K562 (cell line): ENCODE measurements around the gene PHF1. TPM values are rescaled to one million over a fixed set of nuclear protein-coding genes. Genes with fewer than 3 reads are reported as not detected.

Experiments
- CHD2 ChIP-seq: IDR thresholded peaks from 2 replicates; pipeline ENCODE4 v1.6.1; 2011; ENCODE audit warnings: low read depth, low read length
- GTF2B ChIP-seq: IDR thresholded peaks from 2 replicates; pipeline ENCODE4 v1.6.1; 2011; ENCODE audit not compliant: insufficient read length; ENCODE audit errors: extremely low read depth
- KLF13 ChIP-seq: fragments of 450-650 bp; IDR thresholded peaks from 2 replicates; pipeline ENCODE4 v1.6.1; 2016; ENCODE audit warnings: missing genetic modification characterization, low read depth, mild to moderate bottlenecking, missing compliant biosample characterization, moderate library complexity, borderline replicate concordance
- NCOA1 ChIP-seq: fragments of 450-650 bp; IDR thresholded peaks from 2 replicates; pipeline ENCODE4 v1.6.1; 2016; ENCODE audit warnings: low read depth
- PCBP2 ChIP-seq: fragments of 200-400 bp; formaldehyde crosslinking; IDR thresholded peaks from 2 replicates; pipeline ENCODE4 v1.6.1; 2018; ENCODE audit warnings: low read length, low read depth, mild to moderate bottlenecking, moderate library complexity; ENCODE audit not compliant: poor library complexity, severe bottlenecking
- TAL1 ChIP-seq: fragments of 450-650 bp; IDR thresholded peaks from 2 replicates; pipeline ENCODE4 v1.6.1; 2016; ENCODE audit warnings: mild to moderate bottlenecking
- ZBTB40 ChIP-seq, 2 experiments: fragments of 450-650 bp in 1 of 2; sonication (generic) in 1 of 2; formaldehyde crosslinking in 1 of 2; IDR thresholded peaks; 2 replicates each; pipeline versions ENCODE4 v1.7.1 to v1.9.0; 2016 to 2022; ENCODE audit warnings: inconsistent platforms in 1 of 2, mild to moderate bottlenecking in 1 of 2, missing genetic modification reagents in 1 of 2
- ZNF407 ChIP-seq: fragments of 450-650 bp; IDR thresholded peaks from 2 replicates; pipeline ENCODE4 v1.6.1; 2016; ENCODE audit warnings: low read depth
- polyA plus RNA-seq, 8 experiments: library from polyadenylated mRNA; depleted of rRNA in 4 of 8; stranded (reverse) in 5 of 8; unstranded in 3 of 8; fragments of >200 nt; fragmentation: Nextera tagmentation in 2 of 8; fragmentation: Illumina TruSeq in 1 of 8; extraction: Ambion mirVana in 2 of 8; extraction: Trizol in 1 of 8; gene quantifications; 2 replicates each; pipeline versions ENCODE4 v1.2.1 to v1.2.3, GENCODE V29; 2011 to 2014; ENCODE audit warnings: inconsistent platforms in 1 of 8, missing spikeins in 1 of 8
- total RNA-seq, 7 experiments: library from RNA; depleted of rRNA in 6 of 7; stranded (reverse); fragments of >200 nt in 6 of 7; fragmentation: Illumina TruSeq in 2 of 7; extraction: Trizol in 2 of 7; gene quantifications; 2 replicates each; pipeline versions ENCODE4 v1.2.1 to v1.2.3, GENCODE V29; 2011 to 2021; ENCODE audit warnings: low replicate concordance in 1 of 7

PHF1 gene
- total and polyA plus RNA-seq, 9 of the 15 experiments (the other 6 are each of a cell fraction or from before 2014, with no cell fraction given) = 3.7 to 64.2 (median 33.7) TPM

GRCh38 chr6:33391278-33391921 is 19.4 kb upstream of the PHF1 start, which contains the start of gene KIFC1 (continued):
- TF ChIP-seq ZBTB40 (IDR thresholded peaks at IDR 0.05) (peak; percentile 95), ZBTB40 (CRISPR knock-in tag; IDR thresholded peaks at IDR 0.05) (no peak), NCOA1 (peak; percentile 86), PCBP2 (no peak), KLF13 (tag) (0 out of 2 replicates have a peak, but pooled peaks have one; percentile 31), CHD2 (0 out of 2 replicates have a peak, but pooled peaks have one; percentile 26), TAL1 (no peak), GTF2B (no peak), ZNF407 (no peak)
